Measurements from ENCODE around the gene HCN1. TPM values are rescaled to one million over a fixed set of nuclear protein-coding genes. Genes with fewer than 3 reads are reported as not detected.

The HCN1 gene
- total and polyA plus RNA-seq, 2 of the 8 experiments (the other 6 are each of a cell fraction or from before 2014, with no cell fraction given), result 1.1 to 6.7 TPM

- FAIRE-seq (no peak), DNase-seq (ENCODE audit: low read depth in 1 of 2, low spot score in 2 of 2) (no peak)
- no peaks in the 10 kb centered on the region; a peak in 1 of 4 replicates for H3K79me2 ChIP-seq (ENCODE audit: control insufficient read depth in 1 of 2, insufficient read depth in 2 of 2, low read length in 2 of 2)
- no peaks in the 10 kb centered on the region for H3K23me2 ChIP-seq (ENCODE audit: low read depth, low read length)
- no peak overlapping the region for H3K4ac ChIP-seq (replicated peaks; ENCODE audit: insufficient read length, low read depth, low read length)
- no peaks in the 10 kb centered on the region for H3K36me3 ChIP-seq (ENCODE audit: control insufficient read depth in 2 of 4, insufficient read depth in 4 of 4, low read length in 3 of 4)
- no peaks in the 10 kb centered on the region for H4K20me1 ChIP-seq (replicated peaks in 1 of 2; ENCODE audit: control insufficient read depth in 1 of 2, insufficient read depth in 2 of 2, low read length in 2 of 2)
- H3K18ac ChIP-seq (ENCODE audit: extremely low read depth, low read length), result no peak overlapping the region
- H3K27me3 ChIP-seq (replicated peaks in 1 of 4; ENCODE audit: control insufficient read depth in 3 of 4, extremely low read depth in 1 of 4, insufficient read depth in 3 of 4, low read length in 3 of 4), result peaks cover 0 to 1% (median 0%) of the 10 kb centered on the region in 4 experiments; a peak in 1 of 7 replicates
- no peak overlapping the region for H2AK5ac ChIP-seq (ENCODE audit: low read depth, low read length)
- no peak overlapping the region for H2BK120ac ChIP-seq (replicated peaks; ENCODE audit: low read depth, low read length)
- H3K9ac ChIP-seq (replicated peaks in 1 of 4; ENCODE audit: extremely low read depth in 1 of 4, low read depth in 3 of 4, low read length in 3 of 4), result no peak overlapping the region
- no peak overlapping the region for H3K23ac ChIP-seq (ENCODE audit: insufficient read length)
- TF ChIP-seq ZNF274 (IDR thresholded peaks at IDR 0.05; ENCODE audit: borderline replicate concordance, extremely low read depth, low read length), result no peak
- no peak for TF ChIP-seq EGR1 (IDR thresholded peaks at IDR 0.05; ENCODE audit: borderline replicate concordance, low read depth, low read length)
- no peak for TF ChIP-seq NANOG (IDR thresholded peaks at IDR 0.05; ENCODE audit: insufficient read depth, low read depth, low read length, poor library complexity, severe bottlenecking)
- no peak for TF ChIP-seq BCL11A (IDR thresholded peaks at IDR 0.05; ENCODE audit: low read depth in 2 of 2, low read length in 2 of 2)
- no peak for TF ChIP-seq GABPA (IDR thresholded peaks at IDR 0.05; ENCODE audit: borderline replicate concordance, insufficient read depth, low read length)
- no peak overlapping the region for H3K14ac ChIP-seq (ENCODE audit: insufficient read length)
- no peak overlapping the region for H3K4me3 ChIP-seq (ENCODE audit: extremely low read depth in 1 of 4, insufficient read depth in 2 of 4, low read depth in 3 of 4, low read length in 4 of 4)
- no peaks in the 10 kb centered on the region for H3K79me1 ChIP-seq (ENCODE audit: low read depth, low read length)
- no peak overlapping the region for H2BK5ac ChIP-seq (ENCODE audit: low read depth, low read length)
- no peak overlapping the region for H2AFZ ChIP-seq (ENCODE audit: low read length)
- H3K4me1 ChIP-seq (replicated peaks in 1 of 4; ENCODE audit: control insufficient read depth in 3 of 4, insufficient read depth in 4 of 4, low read length in 3 of 4), result no peaks in the 10 kb centered on the region
- no peak overlapping the region for H4K91ac ChIP-seq (replicated peaks; ENCODE audit: insufficient read length, low read length)
- 95% methylated on average over 2 of the region's 2 CpGs; no CpG with 5 or more reads in 1 of the 2 experiments for WGBS, 2 experiments (ENCODE audit: extremely low coverage in 1 of 2, insufficient coverage in 1 of 2, insufficient read length in 1 of 2, insufficient replicate concordance in 2 of 2, low coverage in 1 of 2, low lambda C conversion rate in 2 of 2, missing lambda C conversion rate in 1 of 2)
- H3K9me3 ChIP-seq (ENCODE audit: insufficient read depth in 2 of 2, low read depth in 1 of 2, low read length in 1 of 2), result no peaks in the 10 kb centered on the region
- H2BK20ac ChIP-seq (ENCODE audit: low read length), result no peak overlapping the region
- ChIA-PET POLR2A (ENCODE audit: partially characterized antibody) (no interaction called here), CTCF (ENCODE audit: partially characterized antibody) (no interaction called here)
- H2BK12ac ChIP-seq (ENCODE audit: low read depth, low read length), result no peak overlapping the region
- H4K5ac ChIP-seq (ENCODE audit: insufficient read length, low read depth, low read length), result no peak overlapping the region
- H4K8ac ChIP-seq (ENCODE audit: extremely low read depth, insufficient read depth, low read length), result no peak overlapping the region
- H3K56ac ChIP-seq (replicated peaks; ENCODE audit: insufficient read length, low read depth, low read length), result no peak overlapping the region
- H2BK15ac ChIP-seq (ENCODE audit: low read length), result no peak overlapping the region
- H3K4me2 ChIP-seq (ENCODE audit: insufficient read depth in 1 of 2, low read depth in 2 of 2, low read length in 2 of 2), result no peak overlapping the region
- no peak overlapping the region for H3K27ac ChIP-seq (ENCODE audit: low read depth, low read length)
These were observed 69.0 kb downstream of the HCN1 start for GRCh38 chr5:45627076-45627656.

All from H1 (cell line).